ENCODE data around the gene DCHS2. TPM values are rescaled to one million over a fixed set of nuclear protein-coding genes. Genes with fewer than 3 reads are reported as not detected.

DCHS2 gene
- total RNA-seq, 2 experiments from 2014 or later: 0.16 to 0.22 TPM

- H3K27ac ChIP-seq (ENCODE audit: low read depth in 1 of 2, low read length in 2 of 2): no peak overlapping the region
- no peaks in the 10 kb centered on the region for H3K9me3 Mint-ChIP-seq
- no peak overlapping the region for H3K4me3 ChIP-seq (ENCODE audit: low read length)
- no peaks in the 10 kb centered on the region for H3K9me3 ChIP-seq (ENCODE audit: control insufficient read depth in 1 of 2, insufficient read depth in 1 of 2, low read length in 2 of 2)
- H3K36me3 ChIP-seq (ENCODE audit: insufficient read depth, low read length): no peaks in the 10 kb centered on the region
- no peaks in the 10 kb centered on the region for H3K36me3 Mint-ChIP-seq (ENCODE audit: low read depth)
- H3K27me3 ChIP-seq (ENCODE audit: control insufficient read depth in 1 of 2, insufficient read depth in 2 of 2, low read length in 2 of 2): peaks cover 10 to 13% of the 10 kb centered on the region in 2 experiments
- no peaks in the 10 kb centered on the region for H3K4me1 Mint-ChIP-seq (ENCODE audit: low read depth)
- ATAC-seq (ENCODE audit: poor library complexity): no peak
- POLR2A ChIA-PET: no interaction called here
- DNase-seq: no peak
- no peaks in the 10 kb centered on the region for H3K4me1 ChIP-seq (ENCODE audit: insufficient read depth, low read length)
- TF ChIP-seq CTCF (IDR thresholded peaks at IDR 0.05): no peak
- CTCF ChIA-PET: no interaction called here
- intact Hi-C loops (cut with DNase I, micrococcal nuclease): no loop called here
- no peak overlapping the region for H3K27ac Mint-ChIP-seq
- H3K27me3 Mint-ChIP-seq: peaks cover 39% of the 10 kb centered on the region
- H3K4me3 Mint-ChIP-seq: no peak overlapping the region
These were observed 123.5 kb downstream of the DCHS2 start for GRCh38 chr4:154368060-154368459.

DNA sequence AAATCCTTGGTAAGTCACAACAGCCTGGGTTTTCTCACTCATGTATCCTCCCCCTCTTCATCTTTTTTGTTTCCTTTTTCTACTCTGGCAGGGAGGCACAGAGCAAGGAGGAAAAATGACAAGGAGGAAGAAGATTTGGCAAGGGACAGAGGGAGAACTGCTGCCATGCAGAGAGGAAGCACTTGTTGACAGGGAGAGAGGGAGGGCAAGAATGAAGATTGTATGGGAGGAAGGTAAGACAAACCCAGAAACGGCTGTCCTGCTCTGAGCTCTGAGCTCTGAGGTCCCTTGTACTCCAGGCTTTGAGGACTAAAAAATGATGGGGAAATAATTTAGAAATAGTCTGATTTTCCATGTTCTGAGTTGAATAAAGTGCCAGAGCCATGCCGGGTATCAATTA is 123.9 kb downstream of the DCHS2 start:
- no peak overlapping the region for H3K27ac Mint-ChIP-seq
- Histone ChIP-seq H3K4me1 (ENCODE audit: insufficient read depth, low read length) (no peaks in the 10 kb centered on the region), H3K4me3 (ENCODE audit: low read length) (no peak overlapping the region), H3K9me3 (ENCODE audit: control insufficient read depth in 1 of 2, insufficient read depth in 1 of 2, low read length in 2 of 2) (no peaks in the 10 kb centered on the region), H3K36me3 (ENCODE audit: insufficient read depth, low read length) (no peaks in the 10 kb centered on the region), H3K27ac (ENCODE audit: low read depth in 1 of 2, low read length in 2 of 2) (no peak overlapping the region), H3K27me3 (ENCODE audit: control insufficient read depth in 1 of 2, insufficient read depth in 2 of 2, low read length in 2 of 2) (peaks cover 10 to 13% of the 10 kb centered on the region in 2 experiments)
- no peaks in the 10 kb centered on the region for H3K36me3 Mint-ChIP-seq (ENCODE audit: low read depth)
- no peaks in the 10 kb centered on the region for H3K4me1 Mint-ChIP-seq (ENCODE audit: low read depth)
- ChIA-PET CTCF (no interaction called here), POLR2A (no interaction called here)
- intact Hi-C loops (cut with DNase I, micrococcal nuclease): no loop called here
- H3K9me3 Mint-ChIP-seq: no peaks in the 10 kb centered on the region
- no peak overlapping the region for H3K4me3 Mint-ChIP-seq
- H3K27me3 Mint-ChIP-seq: peaks cover 38% of the 10 kb centered on the region
- no peak for TF ChIP-seq CTCF (IDR thresholded peaks at IDR 0.05)
- DNase-seq (no peak), ATAC-seq (ENCODE audit: poor library complexity) (no peak)

DNA sequence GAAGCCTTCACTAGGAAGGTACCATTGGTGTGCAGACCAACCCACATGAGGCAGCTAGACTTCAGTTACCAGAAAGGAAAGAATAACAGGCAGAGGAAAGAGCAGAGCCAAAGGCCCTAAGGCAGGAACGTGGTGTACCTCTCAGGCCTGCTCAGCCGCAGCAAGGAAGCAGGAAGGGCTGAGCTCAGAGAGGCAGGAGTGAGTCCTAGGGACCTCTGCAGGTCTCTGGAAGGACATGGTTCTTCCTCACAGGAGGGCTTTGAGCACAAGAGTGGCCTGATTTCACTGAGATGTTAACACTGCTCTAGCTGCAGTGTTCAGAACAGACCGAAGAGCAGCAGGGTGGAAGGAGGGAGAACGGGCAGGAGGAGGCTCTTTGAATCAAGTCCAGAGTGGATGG is 124.6 kb downstream of the DCHS2 start:
- Mint-ChIP-seq H3K9me3 (no peaks in the 10 kb centered on the region), H3K27ac (no peak overlapping the region), H3K27me3 (peaks cover 31% of the 10 kb centered on the region), H3K4me3 (no peak overlapping the region), H3K36me3 (ENCODE audit: low read depth) (no peaks in the 10 kb centered on the region), H3K4me1 (ENCODE audit: low read depth) (peaks cover 2% of the 10 kb centered on the region)
- intact Hi-C loops (cut with DNase I, micrococcal nuclease): no loop called here
- DNase-seq: no peak
- TF ChIP-seq CTCF (IDR thresholded peaks at IDR 0.05): no peak
- ChIA-PET POLR2A (no interaction called here), CTCF (no interaction called here)
- no peaks in the 10 kb centered on the region for H3K9me3 ChIP-seq (ENCODE audit: control insufficient read depth in 1 of 2, insufficient read depth in 1 of 2, low read length in 2 of 2)
- ATAC-seq (ENCODE audit: poor library complexity): no peak
- H3K4me1 ChIP-seq (ENCODE audit: insufficient read depth, low read length): no peaks in the 10 kb centered on the region
- no peaks in the 10 kb centered on the region for H3K36me3 ChIP-seq (ENCODE audit: insufficient read depth, low read length)
- no peak overlapping the region for H3K4me3 ChIP-seq (ENCODE audit: low read length)
- no peak overlapping the region for H3K27ac ChIP-seq (ENCODE audit: low read depth in 1 of 2, low read length in 2 of 2)
- peaks cover 10 to 13% of the 10 kb centered on the region in 2 experiments for H3K27me3 ChIP-seq (ENCODE audit: control insufficient read depth in 1 of 2, insufficient read depth in 2 of 2, low read length in 2 of 2)
